Mesendoderm (in vitro differentiated cells): ENCODE data around the gene AS3MT.
"Not testable (repeated sequence)": the region's sequence is repeated elsewhere in the genome, so short reads cannot be mapped to it uniquely, and the experiment has no call there.

ENCODE experiments used
- DNase-seq: peaks from one replicate; pipeline ENCODE4 v3.0.0; 2013
- H2AK5ac ChIP-seq: 2 replicates; pipeline ENCODE4 v1.6.1; 2013; ENCODE audit warnings: low read length, inconsistent platforms
- H2BK120ac ChIP-seq: 2 replicates; pipeline ENCODE4 v1.6.1; 2013; ENCODE audit warnings: low read depth, mild to moderate bottlenecking, low read length, moderate library complexity, mixed read lengths
- H2BK15ac ChIP-seq: replicated peaks from 2 replicates; pipeline ENCODE4 v1.6.1; 2013; ENCODE audit warnings: low read depth, mild to moderate bottlenecking, moderate library complexity
- H2BK5ac ChIP-seq: 2 replicates; pipeline ENCODE4 v1.6.1; 2013; ENCODE audit warnings: low read length, inconsistent platforms
- H3K18ac ChIP-seq: 2 replicates; pipeline ENCODE4 v1.6.1; 2013; ENCODE audit warnings: mild to moderate bottlenecking, low read length, mixed read lengths
- H3K23ac ChIP-seq: one replicate; pipeline ENCODE4 v1.6.1; 2013; ENCODE audit warnings: low read length
- H3K27ac ChIP-seq: 2 replicates; pipeline ENCODE4 v1.5.1; 2013; ENCODE audit warnings: low read depth, mild to moderate bottlenecking, inconsistent platforms, low read length, moderate library complexity
- H3K27me3 ChIP-seq: 2 replicates; pipeline ENCODE4 v1.6.1; 2013; ENCODE audit warnings: low read length, control low read depth, mild to moderate bottlenecking, inconsistent platforms; ENCODE audit not compliant: insufficient read depth, poor library complexity
- H3K36me3 ChIP-seq: 2 replicates; pipeline ENCODE4 v1.6.1; 2013; ENCODE audit warnings: low read length, inconsistent platforms; ENCODE audit not compliant: control insufficient read depth, insufficient read depth
- H3K4ac ChIP-seq: one replicate; pipeline ENCODE4 v1.6.1; 2013; ENCODE audit warnings: low read depth, mild to moderate bottlenecking, low read length, moderate library complexity
- H3K4me1 ChIP-seq: 2 replicates; pipeline ENCODE4 v1.6.1; 2013; ENCODE audit warnings: low read depth, low read length, inconsistent platforms; ENCODE audit not compliant: control insufficient read depth
- H3K4me2 ChIP-seq: 2 replicates; pipeline ENCODE4 v1.6.1; 2013; ENCODE audit warnings: low read length
- H3K4me3 ChIP-seq: 2 replicates; pipeline ENCODE4 v1.5.1; 2013; ENCODE audit warnings: mild to moderate bottlenecking, low read length
- H3K56ac ChIP-seq: one replicate; pipeline ENCODE4 v1.6.1; 2013; ENCODE audit warnings: low read length
- H3K79me1 ChIP-seq: 2 replicates; pipeline ENCODE4 v1.6.1; 2013; ENCODE audit warnings: low read length, inconsistent platforms
- H3K79me2 ChIP-seq: 2 replicates; pipeline ENCODE4 v1.6.1; 2013; ENCODE audit warnings: mild to moderate bottlenecking, low read length; ENCODE audit not compliant: control insufficient read depth, insufficient read depth
- H3K9ac ChIP-seq: 2 replicates; pipeline ENCODE4 v1.6.1; 2013; ENCODE audit warnings: low read length, inconsistent platforms
- H4K5ac ChIP-seq: one replicate; pipeline ENCODE4 v1.6.1; 2013; ENCODE audit warnings: low read length
- H4K8ac ChIP-seq: one replicate; pipeline ENCODE4 v1.6.1; 2013; ENCODE audit warnings: low read depth, mild to moderate bottlenecking, control low read depth, low read length, moderate library complexity
- WGBS: extraction: QIAGEN DNeasy Blood & Tissue Kit; methylation state at CpG from one replicate; pipeline ENCODE4 v1.1.7; 2013; ENCODE audit warnings: low lambda C conversion rate, missing lambda C conversion rate; ENCODE audit not compliant: insufficient coverage; ENCODE audit errors: extremely low coverage; 5-methylcytosine and 5-hydroxymethylcytosine counted together

The AS3MT gene

GRCh38 chr10:102926842-102927241 lies 57.6 kb downstream of the AS3MT start:
- Histone ChIP-seq H3K4me1 (no peaks in the 10 kb centered on the region), H3K9ac (no peak overlapping the region), H3K18ac (no peak overlapping the region), H2BK5ac (no peak overlapping the region), H3K4me3 (no peak overlapping the region), H2AK5ac (no peak overlapping the region), H3K4me2 (no peak overlapping the region), H2BK120ac (no peak overlapping the region), H3K56ac (no peak overlapping the region), H3K36me3 (no peaks in the 10 kb centered on the region), H3K23ac (no peak overlapping the region), H3K27ac (no peak overlapping the region), H3K79me2 (no peaks in the 10 kb centered on the region), H2BK15ac (no peak overlapping the region), H3K79me1 (no peaks in the 10 kb centered on the region), H3K4ac (no peak overlapping the region), H4K8ac (no peak overlapping the region), H3K27me3 (no peaks in the 10 kb centered on the region), H4K5ac (no peak overlapping the region)
- WGBS = no CpG with 5 or more reads among the region's 6 CpGs
- DNase-seq = no peak

GRCh38 chr10:102927311-102928010 lies 58.2 kb downstream of the AS3MT start:
- Histone ChIP-seq H2BK120ac (no peak overlapping the region), H3K79me1 (no peaks in the 10 kb centered on the region), H3K23ac (no peak overlapping the region), H2AK5ac (no peak overlapping the region), H3K56ac (no peak overlapping the region), H3K4me3 (no peak overlapping the region), H4K8ac (no peak overlapping the region), H3K27me3 (no peaks in the 10 kb centered on the region), H3K27ac (no peak overlapping the region), H3K4me1 (no peaks in the 10 kb centered on the region), H2BK5ac (no peak overlapping the region), H3K36me3 (no peaks in the 10 kb centered on the region), H3K79me2 (no peaks in the 10 kb centered on the region), H4K5ac (no peak overlapping the region), H3K4me2 (no peak overlapping the region), H3K18ac (no peak overlapping the region), H2BK15ac (no peak overlapping the region), H3K4ac (no peak overlapping the region), H3K9ac (no peak overlapping the region)
- no peak for DNase-seq
- WGBS = no CpG with 5 or more reads among the region's 12 CpGs

- H3K27ac ChIP-seq, DNase-seq, H3K27me3 ChIP-seq, H3K56ac ChIP-seq, H2BK5ac ChIP-seq, H4K5ac ChIP-seq, H2BK15ac ChIP-seq, H3K9ac ChIP-seq, H3K79me1 ChIP-seq, H3K79me2 ChIP-seq, H3K4me1 ChIP-seq, H3K23ac ChIP-seq, H2BK120ac ChIP-seq, H3K4me3 ChIP-seq, H3K4me2 ChIP-seq, H3K4ac ChIP-seq, H4K8ac ChIP-seq, H3K18ac ChIP-seq, H2AK5ac ChIP-seq, H3K36me3 ChIP-seq: not testable (repeated sequence)
- WGBS = no CpG with 5 or more reads among the region's 5 CpGs
Observed at GRCh38 chr10:102928442-102928841, 59.2 kb downstream of the AS3MT start.

- Histone ChIP-seq H3K27ac (no peak overlapping the region), H2BK5ac (no peak overlapping the region), H2BK15ac (no peak overlapping the region), H4K5ac (no peak overlapping the region), H3K4me1 (no peaks in the 10 kb centered on the region), H4K8ac (no peak overlapping the region), H3K4me2 (no peak overlapping the region), H3K18ac (no peak overlapping the region), H3K36me3 (no peaks in the 10 kb centered on the region), H3K27me3 (no peaks in the 10 kb centered on the region), H3K79me1 (no peaks in the 10 kb centered on the region), H3K79me2 (no peaks in the 10 kb centered on the region), H3K56ac (no peak overlapping the region), H3K23ac (no peak overlapping the region), H3K4me3 (no peak overlapping the region), H3K4ac (no peak overlapping the region), H2BK120ac (no peak overlapping the region), H3K9ac (no peak overlapping the region), H2AK5ac (no peak overlapping the region)
- no CpG with 5 or more reads among the region's 2 CpGs for WGBS
- no peak for DNase-seq
Observed at GRCh38 chr10:102930720-102931119, 61.5 kb downstream of the AS3MT start.

- H3K4me2 ChIP-seq = no peak overlapping the region
- H3K23ac ChIP-seq = no peak overlapping the region
- H3K27me3 ChIP-seq = no peaks in the 10 kb centered on the region
- no peak overlapping the region for H4K8ac ChIP-seq
- no peaks in the 10 kb centered on the region for H3K79me1 ChIP-seq
- H4K5ac ChIP-seq = no peak overlapping the region
- no peak for DNase-seq
- H3K4ac ChIP-seq = no peak overlapping the region
- H3K18ac ChIP-seq = no peak overlapping the region
- no peaks in the 10 kb centered on the region for H3K36me3 ChIP-seq
- WGBS = no CpG with 5 or more reads among the region's 5 CpGs
- H3K56ac ChIP-seq = no peak overlapping the region
- H3K9ac ChIP-seq = no peak overlapping the region
- H3K4me1 ChIP-seq = no peaks in the 10 kb centered on the region
- H3K27ac ChIP-seq = no peak overlapping the region
- H3K79me2 ChIP-seq = no peaks in the 10 kb centered on the region
- no peak overlapping the region for H3K4me3 ChIP-seq
- H2BK15ac ChIP-seq = no peak overlapping the region
- no peak overlapping the region for H2AK5ac ChIP-seq
- H2BK5ac ChIP-seq = no peak overlapping the region
- no peak overlapping the region for H2BK120ac ChIP-seq
Observed at GRCh38 chr10:102931643-102932042, 62.4 kb downstream of the AS3MT start.

GRCh38 chr10:102935505-102935904 lies 66.2 kb downstream of the AS3MT start:
- no peak for DNase-seq
- H2BK120ac ChIP-seq = no peak overlapping the region
- no peaks in the 10 kb centered on the region for H3K27me3 ChIP-seq
- no CpG with 5 or more reads among the region's 4 CpGs for WGBS
- no peak overlapping the region for H3K4me3 ChIP-seq
- H3K79me2 ChIP-seq = no peaks in the 10 kb centered on the region
- H3K36me3 ChIP-seq = no peaks in the 10 kb centered on the region
- no peak overlapping the region for H3K27ac ChIP-seq
- no peak overlapping the region for H2BK5ac ChIP-seq
- H3K18ac ChIP-seq = no peak overlapping the region
- no peaks in the 10 kb centered on the region for H3K4me1 ChIP-seq
- H3K4ac ChIP-seq = no peak overlapping the region
- H3K9ac ChIP-seq = no peak overlapping the region
- H2BK15ac ChIP-seq = no peak overlapping the region
- no peak overlapping the region for H3K56ac ChIP-seq
- H4K5ac ChIP-seq = no peak overlapping the region
- no peak overlapping the region for H3K23ac ChIP-seq
- H2AK5ac ChIP-seq = no peak overlapping the region
- no peak overlapping the region for H4K8ac ChIP-seq
- no peak overlapping the region for H3K4me2 ChIP-seq
- no peaks in the 10 kb centered on the region for H3K79me1 ChIP-seq
